ENCODE measurements around the gene DSCAM. TPM values are rescaled to one million over a fixed set of nuclear protein-coding genes. Genes with fewer than 3 reads are reported as not detected.

The DSCAM gene
- total RNA-seq, 1 donor from 2014 or later = not detected

DNA sequence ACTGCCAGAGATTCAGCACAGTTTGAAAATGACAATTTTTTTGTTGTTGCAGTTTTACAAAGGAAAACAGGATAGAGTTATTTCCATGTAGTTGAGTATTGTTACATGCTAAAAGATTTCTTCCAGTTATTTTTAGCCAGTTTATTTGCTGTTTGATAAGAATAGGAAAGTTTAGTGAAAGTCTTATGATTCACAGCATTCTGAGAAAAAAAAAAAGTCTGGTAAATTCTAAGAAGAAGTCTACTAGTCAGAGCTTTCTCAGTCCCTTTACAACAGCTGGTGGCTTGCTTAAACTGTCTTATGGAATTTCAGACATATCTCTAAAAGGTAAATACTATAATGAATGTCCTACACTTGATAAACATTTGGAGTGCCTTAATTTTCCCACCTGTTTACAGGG is 341.7 kb downstream of the DSCAM start:
- TF ChIP-seq EZH2phosphoT487 (IDR thresholded peaks at IDR 0.05) (no peak), EZH2 (IDR thresholded peaks at IDR 0.05) (no peak)
- TF ChIP-seq, protein P1, sequence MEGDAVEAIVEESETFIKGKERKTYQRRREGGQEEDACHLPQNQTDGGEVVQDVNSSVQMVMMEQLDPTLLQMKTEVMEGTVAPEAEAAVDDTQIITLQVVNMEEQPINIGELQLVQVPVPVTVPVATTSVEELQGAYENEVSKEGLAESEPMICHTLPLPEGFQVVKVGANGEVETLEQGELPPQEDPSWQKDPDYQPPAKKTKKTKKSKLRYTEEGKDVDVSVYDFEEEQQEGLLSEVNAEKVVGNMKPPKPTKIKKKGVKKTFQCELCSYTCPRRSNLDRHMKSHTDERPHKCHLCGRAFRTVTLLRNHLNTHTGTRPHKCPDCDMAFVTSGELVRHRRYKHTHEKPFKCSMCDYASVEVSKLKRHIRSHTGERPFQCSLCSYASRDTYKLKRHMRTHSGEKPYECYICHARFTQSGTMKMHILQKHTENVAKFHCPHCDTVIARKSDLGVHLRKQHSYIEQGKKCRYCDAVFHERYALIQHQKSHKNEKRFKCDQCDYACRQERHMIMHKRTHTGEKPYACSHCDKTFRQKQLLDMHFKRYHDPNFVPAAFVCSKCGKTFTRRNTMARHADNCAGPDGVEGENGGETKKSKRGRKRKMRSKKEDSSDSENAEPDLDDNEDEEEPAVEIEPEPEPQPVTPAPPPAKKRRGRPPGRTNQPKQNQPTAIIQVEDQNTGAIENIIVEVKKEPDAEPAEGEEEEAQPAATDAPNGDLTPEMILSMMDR (IDR thresholded peaks at IDR 0.05) = no peak
- Histone ChIP-seq H3K79me2 (ENCODE audit: low read depth) (no peaks in the 10 kb centered on the region), H2AFZ (replicated peaks) (no peak overlapping the region)

DNA sequence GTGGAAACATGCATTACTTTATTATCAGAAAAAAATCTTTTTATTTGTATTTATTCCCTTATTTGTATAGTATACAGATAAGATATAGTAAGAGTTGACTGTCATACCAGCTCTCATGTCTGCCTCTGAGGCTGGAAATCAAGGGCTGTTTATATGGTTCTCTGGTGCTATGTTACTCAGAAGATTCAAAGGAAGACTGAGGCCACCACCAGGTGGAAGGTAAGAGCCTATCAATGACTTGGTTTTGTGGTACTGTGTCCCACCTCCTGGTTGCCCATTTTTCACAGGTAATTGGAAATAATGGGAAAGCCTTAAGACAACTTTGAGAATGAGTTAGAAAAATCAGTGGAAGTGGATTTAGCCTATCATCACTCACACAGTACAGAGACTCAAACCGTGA is 342.1 kb downstream of the DSCAM start:
- Histone ChIP-seq H3K4me1 (no peaks in the 10 kb centered on the region), H3K36me3 (no peaks in the 10 kb centered on the region), H3K27ac (no peak overlapping the region), H3K9me3 (ENCODE audit: low read depth) (no peaks in the 10 kb centered on the region), H3K27me3 (no peaks in the 10 kb centered on the region), H3K79me2 (ENCODE audit: low read depth) (no peaks in the 10 kb centered on the region), H3K4me2 (no peak overlapping the region), H3K9ac (no peak overlapping the region), H3F3A (ENCODE audit: low read depth) (no peaks in the 10 kb centered on the region), H3K4me3 (no peak overlapping the region), H2AFZ (replicated peaks) (no peak overlapping the region), H4K20me1 (ENCODE audit: low read depth) (no peaks in the 10 kb centered on the region)
- Mint-ChIP-seq H3K9me3 (no peaks in the 10 kb centered on the region), H3K4me3 (no peak overlapping the region), H3K27ac (no peak overlapping the region), H3K27me3 (ENCODE audit: insufficient read depth, low read depth) (peaks cover 2% of the 10 kb centered on the region), H3K36me3 (no peaks in the 10 kb centered on the region), H3K4me1 (no peaks in the 10 kb centered on the region)
- no peak for DNase-seq (ENCODE audit: low spot score)
- TF ChIP-seq, protein P1 (IDR thresholded peaks at IDR 0.05) = no peak
- no peak for TF ChIP-seq EZH2 (IDR thresholded peaks at IDR 0.05)
- TF ChIP-seq EZH2phosphoT487 (IDR thresholded peaks at IDR 0.05) = no peak

More for the DNA sequence above, 341.7 kb downstream of the DSCAM start:
- no peak overlapping the region for H3K27ac ChIP-seq
- Mint-ChIP-seq H3K4me3 (no peak overlapping the region), H3K9me3 (no peaks in the 10 kb centered on the region), H3K27me3 (ENCODE audit: insufficient read depth, low read depth) (peaks cover 2% of the 10 kb centered on the region), H3K36me3 (no peaks in the 10 kb centered on the region), H3K27ac (no peak overlapping the region), H3K4me1 (no peaks in the 10 kb centered on the region)
- no peak overlapping the region for H3K4me2 ChIP-seq
- no peak overlapping the region for H3K9ac ChIP-seq
- H3K9me3 ChIP-seq (ENCODE audit: low read depth) = no peaks in the 10 kb centered on the region
- no peaks in the 10 kb centered on the region for H3K4me1 ChIP-seq
- no peaks in the 10 kb centered on the region for H3F3A ChIP-seq (ENCODE audit: low read depth)
- H3K27me3 ChIP-seq = no peaks in the 10 kb centered on the region
- H4K20me1 ChIP-seq (ENCODE audit: low read depth) = no peaks in the 10 kb centered on the region
- no peak for DNase-seq (ENCODE audit: low spot score)
- no peaks in the 10 kb centered on the region for H3K36me3 ChIP-seq
- H3K4me3 ChIP-seq = no peak overlapping the region

DNA sequence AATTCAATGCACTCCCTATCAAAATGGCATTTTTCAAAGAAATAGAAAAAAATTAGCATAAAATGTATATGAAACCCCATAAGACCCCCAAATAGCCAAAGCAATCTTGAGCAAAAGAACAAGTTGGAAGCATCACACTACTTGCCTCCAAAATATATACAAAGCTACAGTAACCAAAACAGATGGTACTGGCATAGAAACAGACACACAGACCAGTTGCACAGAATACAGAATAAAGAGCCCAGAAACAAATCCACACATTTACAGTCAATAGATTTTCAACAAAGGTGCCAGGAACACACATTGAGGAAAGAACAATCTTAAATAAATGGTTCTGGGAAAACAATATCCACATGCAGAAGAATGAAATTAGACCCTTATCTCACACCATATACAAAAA is 350.8 kb downstream of the DSCAM start:
- Histone ChIP-seq H3K4me2 (no peak overlapping the region), H3K27me3 (no peaks in the 10 kb centered on the region), H3K36me3 (no peaks in the 10 kb centered on the region), H3K27ac (no peak overlapping the region), H3F3A (ENCODE audit: low read depth) (no peaks in the 10 kb centered on the region), H4K20me1 (ENCODE audit: low read depth) (no peaks in the 10 kb centered on the region), H3K9me3 (ENCODE audit: low read depth) (peaks cover 7% of the 10 kb centered on the region), H2AFZ (replicated peaks) (no peak overlapping the region), H3K4me1 (no peaks in the 10 kb centered on the region), H3K4me3 (no peak overlapping the region), H3K79me2 (ENCODE audit: low read depth) (no peaks in the 10 kb centered on the region), H3K9ac (no peak overlapping the region)
- Mint-ChIP-seq H3K27me3 (ENCODE audit: insufficient read depth, low read depth) (no peaks in the 10 kb centered on the region), H3K4me1 (no peaks in the 10 kb centered on the region), H3K27ac (no peak overlapping the region), H3K36me3 (no peaks in the 10 kb centered on the region), H3K4me3 (no peak overlapping the region), H3K9me3 (peaks cover 18% of the 10 kb centered on the region)
- TF ChIP-seq, protein P1 (IDR thresholded peaks at IDR 0.05) = no peak
- TF ChIP-seq EZH2phosphoT487 (IDR thresholded peaks at IDR 0.05) (no peak), EZH2 (IDR thresholded peaks at IDR 0.05) (no peak)
- DNase-seq (ENCODE audit: low spot score) = no peak
